Astrocyte (in vitro differentiated cells and primary cell): ENCODE results near the gene FAM131C. TPM values are rescaled to one million over a fixed set of nuclear protein-coding genes. Genes with fewer than 3 reads are reported as not detected.
A peak's percentile ranks its signal among the peaks of the same experiment; 100 is the strongest.
"Not testable (repeated sequence)": the region's sequence is repeated elsewhere in the genome, so short reads cannot be mapped to it uniquely, and the experiment has no call there.

ENCODE experiments used
- DNase-seq: peaks from one replicate; pipeline ENCODE4 v3.0.0-alpha.2; 2010; ENCODE audit warnings: low read depth
- FAIRE-seq: peaks from 2 replicates; lab custom pipeline; 2011; peaks lifted over from hg19 to GRCh38; lab: Jason Lieb, UNC
- H2AFZ ChIP-seq: 2 replicates; pipeline ENCODE4 v1.6.0; 2012; ENCODE audit warnings: low read depth, low read length, inconsistent platforms
- H3K27ac ChIP-seq: 2 replicates; pipeline ENCODE4 v1.5.1; 2011; ENCODE audit warnings: low read depth, low read length, inconsistent platforms
- H3K27me3 ChIP-seq: 2 replicates; pipeline ENCODE4 v1.6.0; 2011; ENCODE audit warnings: low read length, inconsistent platforms; ENCODE audit not compliant: insufficient read depth
- H3K36me3 ChIP-seq: 2 replicates; pipeline ENCODE4 v1.5.1; 2011; ENCODE audit warnings: low read length, inconsistent platforms; ENCODE audit not compliant: insufficient read depth
- H3K4me1 ChIP-seq: 2 replicates; pipeline ENCODE4 v1.5.1; 2011; ENCODE audit warnings: low read length, inconsistent platforms; ENCODE audit not compliant: insufficient read depth
- H3K4me2 ChIP-seq: 2 replicates; pipeline ENCODE4 v1.6.0; 2012; ENCODE audit warnings: low read length, inconsistent platforms
- H3K4me3 ChIP-seq: 2 replicates; pipeline ENCODE4 v1.5.1; 2011; ENCODE audit warnings: low read depth, mild to moderate bottlenecking, low read length, inconsistent platforms; ENCODE audit not compliant: insufficient read depth
- H3K79me2 ChIP-seq: 2 replicates; pipeline ENCODE4 v1.6.0; 2012; ENCODE audit warnings: mild to moderate bottlenecking, low read length, inconsistent platforms; ENCODE audit not compliant: insufficient read depth
- H3K9ac ChIP-seq: 2 replicates; pipeline ENCODE4 v1.6.0; 2012; ENCODE audit warnings: mild to moderate bottlenecking, low read length, inconsistent platforms
- H3K9me3 ChIP-seq: 2 replicates; pipeline ENCODE4 v1.5.1; 2012; ENCODE audit warnings: low read depth, mild to moderate bottlenecking, low read length, inconsistent platforms; ENCODE audit not compliant: insufficient read depth
- H4K20me1 ChIP-seq: 2 replicates; pipeline ENCODE4 v1.6.0; 2012; ENCODE audit warnings: low read length, inconsistent platforms; ENCODE audit not compliant: insufficient read depth
- H3K27ac Mint-ChIP-seq: one replicate; pipeline ENCODE4 v1.8.0; 2021; ENCODE audit warnings: mild to moderate bottlenecking, mixed read lengths; ENCODE audit not compliant: unreplicated experiment
- H3K27me3 Mint-ChIP-seq: one replicate; pipeline ENCODE4 v1.8.0; 2021; ENCODE audit warnings: low read depth, mixed read lengths; ENCODE audit not compliant: unreplicated experiment
- H3K36me3 Mint-ChIP-seq: one replicate; pipeline ENCODE4 v1.8.0; 2021; ENCODE audit warnings: low read depth, mixed read lengths; ENCODE audit not compliant: unreplicated experiment
- H3K4me1 Mint-ChIP-seq: one replicate; pipeline ENCODE4 v1.8.0; 2021; ENCODE audit warnings: low read depth, mixed read lengths; ENCODE audit not compliant: unreplicated experiment
- H3K4me3 Mint-ChIP-seq: one replicate; pipeline ENCODE4 v1.8.0; 2021; ENCODE audit warnings: mild to moderate bottlenecking, moderate library complexity, mixed read lengths; ENCODE audit not compliant: unreplicated experiment
- H3K9me3 Mint-ChIP-seq: one replicate; pipeline ENCODE4 v1.8.0; 2021; ENCODE audit warnings: mild to moderate bottlenecking, mixed read lengths; ENCODE audit not compliant: unreplicated experiment
- EZH2 ChIP-seq: IDR thresholded peaks from 2 replicates; pipeline ENCODE4 v1.6.1; 2012; ENCODE audit warnings: mild to moderate bottlenecking, low read length, inconsistent platforms; ENCODE audit not compliant: insufficient read depth
- total RNA-seq: library from RNA; stranded (reverse); gene quantifications from 2 replicates; pipeline ENCODE4 v1.2.1, GENCODE V29; 2021
- TF ChIP-seq, protein P1 (sequence below): IDR thresholded peaks from 2 replicates; pipeline ENCODE4 v1.5.1; 2011; ENCODE audit warnings: low read depth, mild to moderate bottlenecking, inconsistent platforms, low read length, moderate library complexity; ENCODE audit not compliant: insufficient read depth

The FAM131C gene
- total RNA-seq, 1 donor from 2014 or later = 0.11 TPM

DNA sequence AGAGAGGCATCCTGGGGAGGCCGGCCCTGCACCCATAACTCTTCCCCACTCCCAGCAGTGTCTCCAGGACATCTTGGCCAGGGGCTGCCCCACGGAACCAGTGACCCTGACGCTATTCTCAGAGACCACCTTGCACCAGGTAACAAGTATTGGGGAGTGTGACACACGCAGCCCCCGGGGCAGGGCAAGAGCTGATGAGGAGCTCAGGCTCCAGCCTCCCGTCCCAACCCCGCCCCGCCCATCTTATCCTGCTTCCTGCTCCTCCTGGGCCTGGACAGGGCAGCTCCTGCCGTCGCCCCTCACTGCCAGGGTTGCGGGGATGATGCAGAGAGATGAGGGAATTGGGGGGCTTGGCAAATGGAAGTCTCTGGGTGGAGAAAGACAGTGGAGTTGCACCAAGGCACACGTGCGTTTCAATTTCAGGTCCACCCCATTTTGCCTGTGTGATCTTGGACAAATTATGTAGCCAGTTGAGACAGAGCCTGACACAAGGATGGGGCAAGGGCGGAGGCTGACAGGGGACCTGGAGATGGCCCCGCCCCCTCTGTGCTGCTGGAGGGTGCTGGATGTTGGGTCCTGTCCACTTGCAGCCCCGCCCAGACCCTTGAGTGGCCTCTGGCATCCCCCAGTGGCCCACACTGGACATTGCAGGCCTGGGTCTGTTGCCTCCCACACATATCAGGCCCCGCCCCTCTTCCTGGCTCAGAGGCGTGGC lies 40.9 kb downstream of the FAM131C start:
- H3K27me3 ChIP-seq = no peaks in the 10 kb centered on the region
- Mint-ChIP-seq H3K9me3 (peaks cover 2% of the 10 kb centered on the region), H3K4me3 (no peak overlapping the region), H3K27ac (no peak overlapping the region), H3K4me1 (peaks cover 4% of the 10 kb centered on the region), H3K36me3 (no peaks in the 10 kb centered on the region), H3K27me3 (peaks cover 14% of the 10 kb centered on the region)
- DNase-seq (peak; percentile 61), FAIRE-seq (no peak)
- H3K79me2 ChIP-seq = no peaks in the 10 kb centered on the region
- no peak overlapping the region for H3K27ac ChIP-seq
- TF ChIP-seq, protein P1, sequence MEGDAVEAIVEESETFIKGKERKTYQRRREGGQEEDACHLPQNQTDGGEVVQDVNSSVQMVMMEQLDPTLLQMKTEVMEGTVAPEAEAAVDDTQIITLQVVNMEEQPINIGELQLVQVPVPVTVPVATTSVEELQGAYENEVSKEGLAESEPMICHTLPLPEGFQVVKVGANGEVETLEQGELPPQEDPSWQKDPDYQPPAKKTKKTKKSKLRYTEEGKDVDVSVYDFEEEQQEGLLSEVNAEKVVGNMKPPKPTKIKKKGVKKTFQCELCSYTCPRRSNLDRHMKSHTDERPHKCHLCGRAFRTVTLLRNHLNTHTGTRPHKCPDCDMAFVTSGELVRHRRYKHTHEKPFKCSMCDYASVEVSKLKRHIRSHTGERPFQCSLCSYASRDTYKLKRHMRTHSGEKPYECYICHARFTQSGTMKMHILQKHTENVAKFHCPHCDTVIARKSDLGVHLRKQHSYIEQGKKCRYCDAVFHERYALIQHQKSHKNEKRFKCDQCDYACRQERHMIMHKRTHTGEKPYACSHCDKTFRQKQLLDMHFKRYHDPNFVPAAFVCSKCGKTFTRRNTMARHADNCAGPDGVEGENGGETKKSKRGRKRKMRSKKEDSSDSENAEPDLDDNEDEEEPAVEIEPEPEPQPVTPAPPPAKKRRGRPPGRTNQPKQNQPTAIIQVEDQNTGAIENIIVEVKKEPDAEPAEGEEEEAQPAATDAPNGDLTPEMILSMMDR = peak; percentile 77
- no peak for TF ChIP-seq EZH2
- no peaks in the 10 kb centered on the region for H3K9me3 ChIP-seq
- H3K4me1 ChIP-seq = no peaks in the 10 kb centered on the region
- H2AFZ ChIP-seq = peak overlapping the region; percentile 26
- no peaks in the 10 kb centered on the region for H4K20me1 ChIP-seq
- no peak overlapping the region for H3K4me2 ChIP-seq
- H3K4me3 ChIP-seq = no peak overlapping the region
- H3K36me3 ChIP-seq = no peaks in the 10 kb centered on the region
- no peak overlapping the region for H3K9ac ChIP-seq

DNA sequence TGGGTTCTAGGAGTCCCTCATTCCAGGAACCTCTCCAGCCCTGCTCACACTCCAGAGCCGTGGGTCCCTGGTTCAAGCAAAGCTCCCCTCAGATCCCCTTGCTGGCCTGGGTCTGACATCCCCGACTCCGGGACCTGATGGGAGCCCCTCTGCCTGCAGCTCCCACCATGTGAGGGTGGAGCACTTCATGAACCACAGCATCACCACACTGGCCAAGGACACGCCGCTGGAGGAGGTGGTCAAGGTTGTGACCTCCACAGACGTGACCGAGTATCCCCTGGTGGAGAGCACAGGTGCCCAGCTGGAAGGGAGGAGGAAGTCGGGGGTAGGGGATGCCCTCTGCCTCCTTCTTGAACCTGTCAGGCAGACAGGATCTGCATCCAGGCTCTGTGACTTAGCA lies 41.9 kb downstream of the FAM131C start:
- Histone ChIP-seq H3K9ac (no peak overlapping the region), H3K27ac (no peak overlapping the region), H3K4me1 (no peaks in the 10 kb centered on the region), H3K4me2 (no peak overlapping the region), H3K4me3 (no peak overlapping the region), H4K20me1 (no peaks in the 10 kb centered on the region), H3K36me3 (no peaks in the 10 kb centered on the region), H3K9me3 (no peaks in the 10 kb centered on the region), H3K27me3 (no peaks in the 10 kb centered on the region), H2AFZ (no peak overlapping the region), H3K79me2 (no peaks in the 10 kb centered on the region)
- Mint-ChIP-seq H3K27ac (no peak overlapping the region), H3K9me3 (no peaks in the 10 kb centered on the region), H3K4me3 (no peak overlapping the region), H3K4me1 (peaks cover 4% of the 10 kb centered on the region), H3K36me3 (no peaks in the 10 kb centered on the region), H3K27me3 (peaks cover 6% of the 10 kb centered on the region)
- DNase-seq = no peak
- no peak for FAIRE-seq
- TF ChIP-seq, protein P1 = no peak
- no peak for TF ChIP-seq EZH2

DNA sequence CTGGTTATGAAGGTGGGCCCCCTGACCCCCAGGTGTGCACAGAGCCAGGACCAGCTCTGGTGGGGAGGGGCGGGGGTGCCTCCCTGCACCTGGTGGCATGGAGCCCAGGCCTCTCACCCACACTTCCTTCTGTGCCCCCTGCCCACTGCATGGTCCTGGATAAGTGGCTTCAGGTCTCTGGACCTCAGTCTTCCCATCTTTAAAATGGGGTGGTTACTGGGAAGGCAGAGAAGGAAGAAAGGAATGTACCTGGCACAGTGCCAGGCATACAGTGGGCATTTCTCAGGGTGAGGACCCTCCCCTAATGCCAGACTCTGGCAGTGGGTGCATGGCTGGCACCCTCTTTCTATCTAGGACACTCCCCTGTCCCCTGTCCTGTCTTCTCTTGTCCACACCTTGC lies 44.2 kb downstream of the FAM131C start:
- H4K20me1 ChIP-seq = no peaks in the 10 kb centered on the region
- H3K4me2 ChIP-seq = no peak overlapping the region
- no peaks in the 10 kb centered on the region for H3K9me3 ChIP-seq
- H3K9me3 Mint-ChIP-seq = no peaks in the 10 kb centered on the region
- no peak for FAIRE-seq
- H3K9ac ChIP-seq = no peak overlapping the region
- no peaks in the 10 kb centered on the region for H3K79me2 ChIP-seq
- no peaks in the 10 kb centered on the region for H3K36me3 Mint-ChIP-seq
- no peaks in the 10 kb centered on the region for H3K36me3 ChIP-seq
- no peak for DNase-seq
- no peak overlapping the region for H3K4me3 Mint-ChIP-seq
- no peaks in the 10 kb centered on the region for H3K4me1 ChIP-seq
- no peak overlapping the region for H3K27ac Mint-ChIP-seq
- no peak overlapping the region for H3K27ac ChIP-seq
- H3K27me3 Mint-ChIP-seq = peaks cover 18% of the 10 kb centered on the region
- TF ChIP-seq, protein P1 = no peak
- no peak for TF ChIP-seq EZH2
- no peak overlapping the region for H3K4me3 ChIP-seq
- H3K27me3 ChIP-seq = no peaks in the 10 kb centered on the region
- H3K4me1 Mint-ChIP-seq = peaks cover 4% of the 10 kb centered on the region
- H2AFZ ChIP-seq = no peak overlapping the region

DNA sequence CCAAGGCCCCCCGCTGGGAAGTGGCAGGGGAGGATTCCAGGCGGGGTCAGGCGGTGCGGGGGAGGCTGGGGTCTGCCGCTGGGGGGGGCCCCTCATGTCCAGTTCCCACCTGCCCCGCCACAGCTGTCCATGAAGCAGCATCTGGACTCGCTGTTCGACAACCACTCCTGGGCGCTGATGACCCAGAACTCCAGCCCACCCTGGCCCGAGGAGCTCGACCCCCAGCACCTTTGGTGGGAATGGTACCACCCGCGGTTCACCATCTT lies 44.5 kb downstream of the FAM131C start:
- H3K4me3 Mint-ChIP-seq, DNase-seq, H3K4me3 ChIP-seq, H3K27me3 ChIP-seq, H3K4me2 ChIP-seq, H2AFZ ChIP-seq, H3K9me3 Mint-ChIP-seq, H3K9me3 ChIP-seq, H3K27ac ChIP-seq, H3K36me3 ChIP-seq, FAIRE-seq, H3K27ac Mint-ChIP-seq, H3K36me3 Mint-ChIP-seq, H4K20me1 ChIP-seq, H3K4me1 ChIP-seq, H3K79me2 ChIP-seq, H3K4me1 Mint-ChIP-seq, H3K9ac ChIP-seq: not testable (repeated sequence)
- H3K27me3 Mint-ChIP-seq = peaks cover 22% of the 10 kb centered on the region
